Nephron progenitor cell (in vitro differentiated cells): Measurements from ENCODE around the gene FOXK2.
A peak's percentile ranks its signal among the peaks of the same experiment; 100 is the strongest.

ENCODE experiments used
- DNase-seq: peaks from one replicate; pipeline ENCODE4 v3.0.0; 2021
- H3K27ac Mint-ChIP-seq: 2 replicates; pipeline ENCODE4 v1.8.0; 2021; ENCODE audit warnings: mild to moderate bottlenecking, moderate library complexity, mixed read lengths
- H3K27me3 Mint-ChIP-seq: 2 replicates; pipeline ENCODE4 v1.8.0; 2021; ENCODE audit warnings: mild to moderate bottlenecking, low read depth, mixed read lengths; ENCODE audit not compliant: poor library complexity
- H3K36me3 Mint-ChIP-seq: 2 replicates; pipeline ENCODE4 v1.8.0; 2021; ENCODE audit warnings: low read depth, mixed read lengths
- H3K4me1 Mint-ChIP-seq: 2 replicates; pipeline ENCODE4 v1.8.0; 2021; ENCODE audit warnings: mixed read lengths
- H3K4me3 Mint-ChIP-seq: 2 replicates; pipeline ENCODE4 v1.8.0; 2021; ENCODE audit warnings: mild to moderate bottlenecking, moderate library complexity, mixed read lengths
- H3K9me3 Mint-ChIP-seq: 2 replicates; pipeline ENCODE4 v1.8.0; 2021; ENCODE audit warnings: mild to moderate bottlenecking, moderate library complexity, mixed read lengths
- CTCF ChIP-seq: fragments of 200-600 bp; sonication (generic); IDR thresholded peaks from 2 replicates; pipeline ENCODE4 v1.5.0; 2021; ENCODE audit warnings: antibody characterized with exemption

FOXK2 gene

GRCh38 chr17:82615084-82616020 is 95.8 kb downstream of the FOXK2 start:
- TF ChIP-seq CTCF = no peak
- Mint-ChIP-seq H3K27me3 (no peaks in the 10 kb centered on the region), H3K36me3 (peaks cover 79% of the 10 kb centered on the region), H3K4me3 (no peak overlapping the region), H3K4me1 (peaks cover 31% of the 10 kb centered on the region), H3K9me3 (peaks cover 8% of the 10 kb centered on the region), H3K27ac (peak overlapping the region; percentile 95)
- DNase-seq = no peak

- peaks cover 77% of the 10 kb centered on the region for H3K36me3 Mint-ChIP-seq
- TF ChIP-seq CTCF = no peak
- DNase-seq = no peak
- peaks cover 7% of the 10 kb centered on the region for H3K9me3 Mint-ChIP-seq
- H3K27me3 Mint-ChIP-seq = no peaks in the 10 kb centered on the region
- peaks cover 31% of the 10 kb centered on the region for H3K4me1 Mint-ChIP-seq
- peak overlapping the region; percentile 48 for H3K27ac Mint-ChIP-seq
- H3K4me3 Mint-ChIP-seq = no peak overlapping the region
Observed at GRCh38 chr17:82616021-82616711, 96.6 kb downstream of the FOXK2 start.

- Mint-ChIP-seq H3K27ac (peak overlapping the region; percentile 71), H3K9me3 (no peaks in the 10 kb centered on the region), H3K36me3 (peaks cover 70% of the 10 kb centered on the region), H3K4me3 (no peak overlapping the region), H3K27me3 (peaks cover 3% of the 10 kb centered on the region), H3K4me1 (peaks cover 10% of the 10 kb centered on the region)
- no peak for DNase-seq
- TF ChIP-seq CTCF = no peak
Observed at GRCh38 chr17:82619211-82619610, 99.7 kb downstream of the FOXK2 start.

- DNase-seq = no peak
- H3K9me3 Mint-ChIP-seq = no peaks in the 10 kb centered on the region
- no peak overlapping the region for H3K4me3 Mint-ChIP-seq
- peaks cover 6% of the 10 kb centered on the region for H3K4me1 Mint-ChIP-seq
- TF ChIP-seq CTCF = no peak
- peaks cover 3% of the 10 kb centered on the region for H3K27me3 Mint-ChIP-seq
- H3K36me3 Mint-ChIP-seq = peaks cover 70% of the 10 kb centered on the region
- H3K27ac Mint-ChIP-seq = no peak overlapping the region
Observed at GRCh38 chr17:82619641-82620040, 100.1 kb downstream of the FOXK2 start.

GRCh38 chr17:82623707-82624106 is 104.2 kb downstream of the FOXK2 start:
- TF ChIP-seq CTCF = no peak
- Mint-ChIP-seq H3K27me3 (peaks cover 3% of the 10 kb centered on the region), H3K4me1 (peaks cover 6% of the 10 kb centered on the region), H3K4me3 (no peak overlapping the region), H3K36me3 (peaks cover 78% of the 10 kb centered on the region), H3K27ac (peak overlapping the region; percentile 90), H3K9me3 (no peaks in the 10 kb centered on the region)
- DNase-seq = no peak
